Measurements from ENCODE around the gene PAK5. TPM values are rescaled to one million over a fixed set of nuclear protein-coding genes. Genes with fewer than 3 reads are reported as not detected.
A peak's percentile ranks its signal among the peaks of the same experiment; 100 is the strongest.

PAK5 gene
- total and polyA plus RNA-seq, 4 donors: 7.5 to 23.8 (median 14.2) TPM

GRCh38 chr20:9516234-9516871 lies 322.5 kb downstream of the PAK5 start:
- H3K27ac ChIP-seq (ENCODE audit: low read depth, low read length): peak overlapping the region; percentile 62
- peaks cover 35% of the 10 kb centered on the region for H3K27me3 ChIP-seq (ENCODE audit: control insufficient read depth, insufficient read depth, low read length)
- H3K4me3 ChIP-seq (ENCODE audit: low read depth, low read length): peak overlapping the region; percentile 34
- WGBS (ENCODE audit: insufficient coverage): 11% methylated on average over 28 of the region's 28 CpGs
- no peaks in the 10 kb centered on the region for H3K9me3 ChIP-seq (ENCODE audit: control insufficient read depth, insufficient read depth, low read length)
- H3K4me1 ChIP-seq (ENCODE audit: control insufficient read depth, insufficient read depth, low read length): peaks cover 26% of the 10 kb centered on the region
- peak in 3 of 6 donors; percentile 47 to 94 (median 73) for DNase-seq (ENCODE audit: low read depth in 4 of 6, low spot score in 6 of 6)
- peaks cover 4% of the 10 kb centered on the region for H3K36me3 ChIP-seq (ENCODE audit: control insufficient read depth, insufficient read depth, low read length)

- peaks cover 35% of the 10 kb centered on the region for H3K27me3 ChIP-seq (ENCODE audit: control insufficient read depth, insufficient read depth, low read length)
- no peaks in the 10 kb centered on the region for H3K9me3 ChIP-seq (ENCODE audit: control insufficient read depth, insufficient read depth, low read length)
- H3K27ac ChIP-seq (ENCODE audit: low read depth, low read length): peak overlapping the region; percentile 62
- DNase-seq (ENCODE audit: low read depth in 4 of 6, low spot score in 6 of 6): peak in 3 of 6 donors; percentile 33 to 90 (median 76)
- WGBS (ENCODE audit: insufficient coverage): under 1% methylated on average over 38 of the region's 38 CpGs
- H3K4me3 ChIP-seq (ENCODE audit: low read depth, low read length): peak overlapping the region; percentile 34
- peaks cover 4% of the 10 kb centered on the region for H3K36me3 ChIP-seq (ENCODE audit: control insufficient read depth, insufficient read depth, low read length)
- peaks cover 26% of the 10 kb centered on the region for H3K4me1 ChIP-seq (ENCODE audit: control insufficient read depth, insufficient read depth, low read length)
Measured at GRCh38 chr20:9515741-9516233, 323.1 kb downstream of the PAK5 start.

GRCh38 chr20:9515214-9515585 lies 323.7 kb downstream of the PAK5 start:
- no CpG with 5 or more reads among the region's 13 CpGs for WGBS (ENCODE audit: insufficient coverage)
- Histone ChIP-seq H3K4me3 (ENCODE audit: low read depth, low read length) (peak overlapping the region; percentile 34), H3K36me3 (ENCODE audit: control insufficient read depth, insufficient read depth, low read length) (peaks cover 4% of the 10 kb centered on the region), H3K27me3 (ENCODE audit: control insufficient read depth, insufficient read depth, low read length) (peaks cover 35% of the 10 kb centered on the region), H3K9me3 (ENCODE audit: control insufficient read depth, insufficient read depth, low read length) (no peaks in the 10 kb centered on the region), H3K4me1 (ENCODE audit: control insufficient read depth, insufficient read depth, low read length) (peaks cover 26% of the 10 kb centered on the region), H3K27ac (ENCODE audit: low read depth, low read length) (peak overlapping the region; percentile 3)
- DNase-seq (ENCODE audit: low read depth in 4 of 6, low spot score in 6 of 6): peak in 2 of 6 donors; percentile 47 to 76

GRCh38 chr20:9514461-9515213 lies 324.2 kb downstream of the PAK5 start, which contains the start of gene LAMP5:
Gene LAMP5 (plus strand): TSS chr20:9514590. CDS start chr20:9514853, 263 bp downstream.
- H3K36me3 ChIP-seq (ENCODE audit: control insufficient read depth, insufficient read depth, low read length): peaks cover 4% of the 10 kb centered on the region
- no peaks in the 10 kb centered on the region for H3K9me3 ChIP-seq (ENCODE audit: control insufficient read depth, insufficient read depth, low read length)
- peaks cover 26% of the 10 kb centered on the region for H3K4me1 ChIP-seq (ENCODE audit: control insufficient read depth, insufficient read depth, low read length)
- WGBS (ENCODE audit: insufficient coverage): under 1% methylated on average over 34 of the region's 38 CpGs
- peak within 1 kb of the TSS; percentile 34 for H3K4me3 ChIP-seq (ENCODE audit: low read depth, low read length)
- H3K27ac ChIP-seq (ENCODE audit: low read depth, low read length): peak within 1 kb of the TSS; percentile 3
- peak in 3 of 6 donors; percentile 61 to 89 (median 82) for DNase-seq (ENCODE audit: low read depth in 4 of 6, low spot score in 6 of 6)
- H3K27me3 ChIP-seq (ENCODE audit: control insufficient read depth, insufficient read depth, low read length): peaks cover 35% of the 10 kb centered on the region

- no peaks in the 10 kb centered on the region for H3K9me3 ChIP-seq (ENCODE audit: control insufficient read depth, insufficient read depth, low read length)
- peak overlapping the region; percentile 34 for H3K4me3 ChIP-seq (ENCODE audit: low read depth, low read length)
- H3K36me3 ChIP-seq (ENCODE audit: control insufficient read depth, insufficient read depth, low read length): peaks cover 4% of the 10 kb centered on the region
- peaks cover 26% of the 10 kb centered on the region for H3K4me1 ChIP-seq (ENCODE audit: control insufficient read depth, insufficient read depth, low read length)
- no CpG with 5 or more reads among the region's 9 CpGs for WGBS (ENCODE audit: insufficient coverage)
- peak in 2 of 6 donors; percentile 43 to 74 for DNase-seq (ENCODE audit: low read depth in 4 of 6, low spot score in 6 of 6)
- H3K27me3 ChIP-seq (ENCODE audit: control insufficient read depth, insufficient read depth, low read length): peaks cover 41% of the 10 kb centered on the region
- no peak overlapping the region for H3K27ac ChIP-seq (ENCODE audit: low read depth, low read length)
Measured at GRCh38 chr20:9514072-9514460, 324.8 kb downstream of the PAK5 start.

GRCh38 chr20:9510911-9511310 lies 328.0 kb downstream of the PAK5 start:
- WGBS (ENCODE audit: insufficient coverage): 100% methylated on average over 1 of the region's 5 CpGs
- H3K27me3 ChIP-seq (ENCODE audit: control insufficient read depth, insufficient read depth, low read length): peaks cover 55% of the 10 kb centered on the region
- no peaks in the 10 kb centered on the region for H3K9me3 ChIP-seq (ENCODE audit: control insufficient read depth, insufficient read depth, low read length)

GRCh38 chr20:9509246-9509645 lies 329.6 kb downstream of the PAK5 start:
- WGBS (ENCODE audit: insufficient coverage): 58% methylated on average over 3 of the region's 4 CpGs
- no peaks in the 10 kb centered on the region for H3K9me3 ChIP-seq (ENCODE audit: control insufficient read depth, insufficient read depth, low read length)
- H3K27me3 ChIP-seq (ENCODE audit: control insufficient read depth, insufficient read depth, low read length): peaks cover 46% of the 10 kb centered on the region
- peaks cover 32% of the 10 kb centered on the region for H3K4me1 ChIP-seq (ENCODE audit: control insufficient read depth, insufficient read depth, low read length)
- no peak overlapping the region for H3K4me3 ChIP-seq (ENCODE audit: low read depth, low read length)
- peak in 1 of 6 donors; percentile 80 for DNase-seq (ENCODE audit: low read depth in 4 of 6, low spot score in 6 of 6)
- no peak overlapping the region for H3K27ac ChIP-seq (ENCODE audit: low read depth, low read length)
- H3K36me3 ChIP-seq (ENCODE audit: control insufficient read depth, insufficient read depth, low read length): no peaks in the 10 kb centered on the region

More at GRCh38 chr20:9510911-9511310, 328.0 kb downstream of the PAK5 start:
- peaks cover 2% of the 10 kb centered on the region for H3K36me3 ChIP-seq (ENCODE audit: control insufficient read depth, insufficient read depth, low read length)
- peak in 1 of 6 donors; percentile 55 for DNase-seq (ENCODE audit: low read depth in 4 of 6, low spot score in 6 of 6)
- H3K27ac ChIP-seq (ENCODE audit: low read depth, low read length): no peak overlapping the region
- H3K4me1 ChIP-seq (ENCODE audit: control insufficient read depth, insufficient read depth, low read length): peaks cover 48% of the 10 kb centered on the region
- no peak overlapping the region for H3K4me3 ChIP-seq (ENCODE audit: low read depth, low read length)

- DNase-seq (ENCODE audit: low read depth in 4 of 6, low spot score in 6 of 6): peak in 1 of 6 donors; percentile 46
- WGBS (ENCODE audit: insufficient coverage): 16% methylated on average over 30 of the region's 30 CpGs
Measured at GRCh38 chr20:9508696-9509178, 330.1 kb downstream of the PAK5 start.

GRCh38 chr20:9508240-9508661 lies 330.6 kb downstream of the PAK5 start:
- peaks cover 32% of the 10 kb centered on the region for H3K4me1 ChIP-seq (ENCODE audit: control insufficient read depth, insufficient read depth, low read length)
- 20% methylated on average over 10 of the region's 23 CpGs for WGBS (ENCODE audit: insufficient coverage)
- H3K27me3 ChIP-seq (ENCODE audit: control insufficient read depth, insufficient read depth, low read length): peaks cover 44% of the 10 kb centered on the region

More at GRCh38 chr20:9508696-9509178, 330.1 kb downstream of the PAK5 start:
- Histone ChIP-seq H3K9me3 (ENCODE audit: control insufficient read depth, insufficient read depth, low read length) (no peaks in the 10 kb centered on the region), H3K36me3 (ENCODE audit: control insufficient read depth, insufficient read depth, low read length) (no peaks in the 10 kb centered on the region), H3K27ac (ENCODE audit: low read depth, low read length) (peak overlapping the region; percentile 25), H3K4me3 (ENCODE audit: low read depth, low read length) (no peak overlapping the region), H3K27me3 (ENCODE audit: control insufficient read depth, insufficient read depth, low read length) (peaks cover 44% of the 10 kb centered on the region), H3K4me1 (ENCODE audit: control insufficient read depth, insufficient read depth, low read length) (peaks cover 32% of the 10 kb centered on the region)

More at GRCh38 chr20:9508240-9508661, 330.6 kb downstream of the PAK5 start:
- peak overlapping the region; percentile 25 for H3K27ac ChIP-seq (ENCODE audit: low read depth, low read length)
- DNase-seq (ENCODE audit: low read depth in 4 of 6, low spot score in 6 of 6): no peak
- H3K9me3 ChIP-seq (ENCODE audit: control insufficient read depth, insufficient read depth, low read length): no peaks in the 10 kb centered on the region
- peak overlapping the region; percentile 5 for H3K4me3 ChIP-seq (ENCODE audit: low read depth, low read length)
- H3K36me3 ChIP-seq (ENCODE audit: control insufficient read depth, insufficient read depth, low read length): no peaks in the 10 kb centered on the region
